Measurements from ENCODE around the gene GPR137.

Gene GPR137

GRCh38 chr11:64259533-64260067 is 26.0 kb upstream of the GPR137 start:
- TF ChIP-seq CTCF (IDR thresholded peaks at IDR 0.05; ENCODE audit: control insufficient read depth, extremely low read depth, insufficient read depth): no peak
- H3K4me3 ChIP-seq (ENCODE audit: low read depth, low read length): no peak overlapping the region
- no peak for DNase-seq (ENCODE audit: low read depth)

- no peak for DNase-seq (ENCODE audit: low read depth)
- TF ChIP-seq CTCF (IDR thresholded peaks at IDR 0.05; ENCODE audit: control insufficient read depth, extremely low read depth, insufficient read depth): no peak
- no peak overlapping the region for H3K4me3 ChIP-seq (ENCODE audit: low read depth, low read length)
Observed at GRCh38 chr11:64260147-64260708, 25.4 kb upstream of the GPR137 start.

GRCh38 chr11:64261556-64262080 is 24.0 kb upstream of the GPR137 start:
- H3K4me3 ChIP-seq (ENCODE audit: low read depth, low read length): no peak overlapping the region
- TF ChIP-seq CTCF (IDR thresholded peaks at IDR 0.05; ENCODE audit: control insufficient read depth, extremely low read depth, insufficient read depth): no peak
- no peak for DNase-seq (ENCODE audit: low read depth)

GRCh38 chr11:64262271-64263002 is 23.2 kb upstream of the GPR137 start:
- DNase-seq (ENCODE audit: low read depth): no peak
- H3K4me3 ChIP-seq (ENCODE audit: low read depth, low read length): no peak overlapping the region
- no peak for TF ChIP-seq CTCF (IDR thresholded peaks at IDR 0.05; ENCODE audit: control insufficient read depth, extremely low read depth, insufficient read depth)

- TF ChIP-seq CTCF (IDR thresholded peaks at IDR 0.05; ENCODE audit: control insufficient read depth, extremely low read depth, insufficient read depth): no peak
- no peak overlapping the region for H3K4me3 ChIP-seq (ENCODE audit: low read depth, low read length)
- DNase-seq (ENCODE audit: low read depth): no peak
Observed at GRCh38 chr11:64263021-64263946, 22.4 kb upstream of the GPR137 start.

GRCh38 chr11:64263947-64264317 is 21.7 kb upstream of the GPR137 start:
- no peak for TF ChIP-seq CTCF (IDR thresholded peaks at IDR 0.05; ENCODE audit: control insufficient read depth, extremely low read depth, insufficient read depth)
- no peak for DNase-seq (ENCODE audit: low read depth)

More at GRCh38 chr11:64263947-64264317, 21.7 kb upstream of the GPR137 start:
- no peak overlapping the region for H3K4me3 ChIP-seq (ENCODE audit: low read depth, low read length)
